Measurements from ENCODE around the gene PCAT7.

Gene PCAT7

GRCh38 chr9:94606646-94607422, 52.0 kb downstream of the PCAT7 start:
- DNase-seq, result no peak

- no peak for DNase-seq
Measured at GRCh38 chr9:94607423-94607691, 52.5 kb downstream of the PCAT7 start.

- DNase-seq, result no peak
Measured at GRCh38 chr9:94610181-94610606, 55.3 kb downstream of the PCAT7 start.

GRCh38 chr9:94611638-94612068, 56.8 kb downstream of the PCAT7 start:
- DNase-seq, result no peak

GRCh38 chr9:94612071-94612470, 57.2 kb downstream of the PCAT7 start:
- DNase-seq, result no peak

- no peak for DNase-seq
Measured at GRCh38 chr9:94613003-94613402, 58.1 kb downstream of the PCAT7 start.

- DNase-seq, result no peak
Measured at GRCh38 chr9:94619026-94619425, 64.1 kb downstream of the PCAT7 start.
